ENCODE data around the gene ENTHD1.

Gene ENTHD1

GRCh38 chr22:39710380-39711150 lies 183.0 kb downstream of the ENTHD1 start:
- no peak for DNase-seq

GRCh38 chr22:39707816-39708215 lies 185.7 kb downstream of the ENTHD1 start:
- DNase-seq, result no peak

GRCh38 chr22:39707351-39707750 lies 186.2 kb downstream of the ENTHD1 start:
- DNase-seq, result no peak

DNA sequence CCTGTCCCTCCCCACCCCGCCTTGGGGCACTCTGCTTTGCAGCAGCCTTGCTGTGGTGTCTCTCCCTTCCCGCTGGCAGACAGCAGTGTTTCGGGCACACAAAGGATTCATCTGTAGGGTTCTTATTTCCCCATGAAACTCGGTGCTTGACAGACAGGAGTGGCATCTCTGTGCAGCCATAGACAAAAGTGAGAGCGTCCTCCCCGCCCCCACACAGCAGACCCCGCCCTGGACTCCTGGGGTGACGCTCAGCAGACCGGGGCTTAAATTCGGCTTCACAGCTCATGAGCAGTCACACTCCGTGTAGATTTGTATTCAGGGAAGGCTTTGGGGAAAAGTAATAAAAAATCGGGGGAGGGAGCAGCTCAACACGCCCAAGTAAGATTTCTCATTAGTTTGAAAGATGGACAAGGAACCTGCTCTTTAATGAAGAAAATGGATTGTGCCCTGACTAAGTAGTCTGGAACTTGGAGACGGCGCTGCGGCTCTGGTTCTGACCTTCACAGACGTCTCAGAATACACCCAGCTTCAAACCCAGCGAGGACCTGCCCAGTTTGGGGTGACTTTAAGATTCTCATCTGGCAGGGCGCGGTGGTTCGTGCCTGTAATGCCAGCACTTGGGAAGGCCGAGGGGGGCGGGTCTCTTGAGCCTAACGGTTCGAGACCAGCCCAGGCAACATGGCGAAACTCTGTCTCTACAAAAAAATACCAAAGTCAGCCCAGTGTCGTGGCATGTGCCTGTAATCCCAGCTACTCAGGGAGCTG lies 187.0 kb downstream of the ENTHD1 start:
- no peak for DNase-seq

GRCh38 chr22:39705386-39705785 lies 188.2 kb downstream of the ENTHD1 start:
- DNase-seq, result no peak

GRCh38 chr22:39703928-39704639 lies 189.5 kb downstream of the ENTHD1 start:
- no peak for DNase-seq

DNA sequence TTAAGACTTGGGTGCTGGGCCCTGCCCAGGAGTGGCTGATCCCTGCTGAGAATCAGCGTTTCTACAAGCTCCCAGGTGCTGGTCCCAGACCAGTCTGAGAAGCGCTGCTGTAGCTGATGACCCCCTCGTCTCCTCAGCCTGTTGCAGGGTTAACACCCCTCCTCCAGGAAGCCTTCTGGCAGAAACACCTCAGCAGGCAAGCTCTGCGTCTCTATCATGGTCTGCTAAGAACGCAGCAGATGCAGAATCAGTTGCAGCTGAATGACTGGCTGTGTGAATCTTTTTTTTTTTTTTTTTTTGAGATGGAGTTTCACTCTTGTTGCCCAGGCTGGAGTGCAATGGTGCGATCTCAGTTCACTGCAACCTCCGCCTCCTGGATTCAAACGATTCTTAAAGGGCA lies 190.5 kb downstream of the ENTHD1 start:
- no peak for DNase-seq

DNA sequence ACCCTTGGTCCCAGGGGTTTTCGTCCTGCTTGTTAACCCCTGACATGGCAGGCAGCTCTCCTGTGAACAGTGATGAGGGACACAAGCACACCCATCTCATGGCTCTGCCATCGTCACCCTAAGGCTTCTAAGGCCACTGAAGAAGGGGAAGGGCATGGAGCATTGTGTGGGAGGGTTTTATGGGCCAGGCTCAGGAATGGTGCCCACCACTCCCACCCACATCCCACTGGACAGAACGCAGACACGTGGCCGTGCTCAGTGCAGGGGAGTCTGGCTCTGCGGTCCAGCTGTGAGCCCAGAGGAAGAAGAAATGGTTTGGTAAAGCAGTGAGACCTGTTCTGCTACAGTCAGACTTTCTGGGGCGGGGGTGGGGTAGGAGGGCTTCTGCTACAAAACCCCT lies 193.0 kb downstream of the ENTHD1 start:
- no peak for DNase-seq

DNA sequence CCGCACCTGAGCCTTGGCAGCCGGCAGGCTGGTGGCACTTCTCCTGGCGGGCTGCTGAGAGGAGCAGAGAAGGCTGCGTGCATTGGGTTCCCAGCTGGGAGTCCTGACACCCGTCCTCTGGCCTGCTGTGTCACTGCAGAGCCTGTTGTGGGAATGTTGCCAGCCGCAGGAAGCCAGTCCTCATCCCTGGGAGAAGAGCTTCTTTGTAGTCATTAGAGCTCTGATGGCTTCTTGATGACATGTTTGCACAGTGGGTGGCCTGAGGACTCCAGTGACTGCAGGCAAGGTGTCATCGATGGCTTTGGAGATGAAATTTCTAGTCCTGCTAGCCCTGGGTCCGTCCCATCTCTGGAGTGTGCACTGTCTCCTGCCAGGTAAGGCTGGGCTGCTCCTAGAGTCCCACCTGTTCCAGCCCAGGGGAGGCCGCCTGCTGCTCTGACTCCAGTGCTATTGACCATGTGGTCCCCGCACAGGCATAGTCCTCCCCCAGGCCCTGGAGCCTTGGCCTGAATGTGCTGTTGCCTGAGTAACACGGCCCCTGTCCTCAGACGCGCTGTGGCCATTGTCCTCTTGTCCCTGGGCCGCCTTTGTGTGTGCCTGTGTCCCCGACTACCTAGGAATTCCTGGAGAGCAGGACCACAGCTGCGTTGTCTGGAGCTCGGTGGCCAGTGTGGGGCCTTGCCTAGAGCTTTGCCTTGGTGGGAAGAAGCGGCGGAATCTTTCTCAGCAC lies 193.8 kb downstream of the ENTHD1 start:
- DNase-seq, result no peak

DNA sequence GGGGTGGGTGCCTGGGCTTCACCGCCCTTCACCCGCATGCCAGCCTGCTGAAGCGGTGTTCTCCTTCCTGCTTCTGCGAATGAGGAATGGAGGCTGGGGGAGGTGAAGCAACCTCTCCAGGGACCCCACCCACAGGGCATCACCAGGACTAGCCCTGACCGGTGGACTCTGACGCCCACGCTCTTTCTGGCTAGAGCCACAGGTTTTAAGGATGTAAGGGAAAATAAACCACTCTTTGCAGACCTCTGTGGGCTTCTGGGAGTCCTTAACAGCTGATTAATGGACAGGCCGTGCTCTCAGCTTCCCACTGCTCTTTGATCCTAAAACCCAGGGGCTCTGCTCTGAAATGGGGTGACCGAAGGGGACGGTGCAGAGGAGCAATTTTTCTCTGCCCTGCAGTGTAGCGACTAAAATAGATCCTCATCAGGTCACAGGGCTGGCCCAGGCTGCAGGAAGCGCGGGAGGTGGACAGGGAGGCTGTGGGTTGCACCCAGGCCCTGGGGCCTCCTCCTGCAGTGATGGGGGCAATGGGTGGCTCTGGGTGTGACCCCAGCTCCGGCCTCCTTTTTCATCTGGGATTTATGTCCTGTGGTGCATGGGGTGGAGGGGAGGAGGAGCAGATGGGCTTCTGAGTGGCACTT lies 195.7 kb downstream of the ENTHD1 start:
- no peak for DNase-seq

GRCh38 chr22:39693943-39694500 lies 199.5 kb downstream of the ENTHD1 start:
- DNase-seq, result no peak

All from activated gamma-delta T cell (primary cell).